DOHH2 (cell line): ENCODE measurements around the gene PLEKHB2.
"Not testable (repeated sequence)": the region's sequence is repeated elsewhere in the genome, so short reads cannot be mapped to it uniquely, and the experiment has no call there.

Experiments
- H3F3A ChIP-seq: fragments of 200-600 bp; sonication (generic), shearing (Covaris generic); 2 replicates; pipeline ENCODE4 v1.6.0; 2016; ENCODE audit warnings: antibody characterized with exemption, mild to moderate bottlenecking; ENCODE audit not compliant: control insufficient read depth, insufficient read depth
- H3K27ac ChIP-seq: fragments of 200-600 bp; sonication (generic); 2 replicates; pipeline ENCODE4 v1.5.1; 2014; ENCODE audit warnings: low read depth, mild to moderate bottlenecking, low read length, moderate library complexity
- H3K27me3 ChIP-seq: fragments of 200-600 bp; sonication (generic); 2 replicates; pipeline ENCODE4 v1.6.1; 2014; ENCODE audit warnings: mild to moderate bottlenecking, low read length, mixed read lengths; ENCODE audit not compliant: control insufficient read depth
- H3K36me3 ChIP-seq: fragments of 200-600 bp; sonication (generic); 2 replicates; pipeline ENCODE4 v1.6.1; 2014; ENCODE audit warnings: mild to moderate bottlenecking, low read length, moderate library complexity, mixed read lengths; ENCODE audit not compliant: control insufficient read depth
- H3K4me1 ChIP-seq: fragments of 200-600 bp; sonication (generic); 2 replicates; pipeline ENCODE4 v1.6.1; 2014; ENCODE audit warnings: mild to moderate bottlenecking, low read length, mixed read lengths; ENCODE audit not compliant: control insufficient read depth
- H3K4me2 ChIP-seq: fragments of 200-600 bp; sonication (generic); 2 replicates; pipeline ENCODE4 v1.6.0; 2014; ENCODE audit warnings: mild to moderate bottlenecking, low read length, moderate library complexity
- H3K4me3 ChIP-seq: fragments of 200-600 bp; sonication (generic); 2 replicates; pipeline ENCODE4 v1.5.1; 2014; ENCODE audit warnings: mild to moderate bottlenecking, low read length, mixed read lengths
- H3K79me2 ChIP-seq: fragments of 200-600 bp; sonication (generic); 2 replicates; pipeline ENCODE4 v1.6.1; 2014; ENCODE audit warnings: mild to moderate bottlenecking, low read length, mixed read lengths; ENCODE audit not compliant: control insufficient read depth
- H3K9me2 ChIP-seq: fragments of 200-600 bp; sonication (generic); replicated peaks from 2 replicates; pipeline ENCODE4 v1.6.1; 2014; ENCODE audit warnings: mild to moderate bottlenecking, low read length, mixed read lengths; ENCODE audit not compliant: control insufficient read depth
- H3K9me3 ChIP-seq: fragments of 200-600 bp; sonication (generic); 2 replicates; pipeline ENCODE4 v1.6.1; 2014; ENCODE audit warnings: antibody characterized with exemption, low read length, mixed read lengths; ENCODE audit not compliant: control insufficient read depth, insufficient read depth
- H4K20me1 ChIP-seq: fragments of 200-600 bp; sonication (generic); 2 replicates; pipeline ENCODE4 v1.6.0; 2014; ENCODE audit warnings: low read depth, mild to moderate bottlenecking, antibody characterized with exemption, low read length, moderate library complexity; ENCODE audit not compliant: control insufficient read depth, insufficient read depth

PLEKHB2 gene

GRCh38 chr2:131193421-131193820, 88.3 kb downstream of the PLEKHB2 start:
- H3K9me2 ChIP-seq, H3K4me1 ChIP-seq, H3K36me3 ChIP-seq, H3K4me2 ChIP-seq, H3K4me3 ChIP-seq, H3K79me2 ChIP-seq, H3F3A ChIP-seq, H3K9me3 ChIP-seq, H3K27ac ChIP-seq, H4K20me1 ChIP-seq: not testable (repeated sequence)
- peaks cover 10% of the 10 kb centered on the region for H3K27me3 ChIP-seq

DNA sequence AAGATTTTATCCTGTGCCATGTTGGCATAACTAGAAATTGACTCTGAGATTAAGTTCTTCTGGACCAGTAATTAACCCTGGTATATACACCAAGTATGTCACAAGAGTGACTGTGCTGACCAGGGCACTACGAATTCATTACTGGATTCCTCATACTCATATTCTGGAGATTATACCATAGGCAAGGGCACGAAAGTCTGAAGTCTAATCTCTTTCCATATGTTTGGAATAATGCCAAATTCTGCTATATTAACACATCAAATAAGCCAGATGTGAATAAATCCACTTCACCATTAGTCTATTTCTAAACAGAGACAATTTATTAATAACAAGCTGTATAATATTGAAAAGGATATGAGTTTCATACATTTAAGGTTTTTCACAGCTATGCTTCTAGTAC, 91.0 kb downstream of the PLEKHB2 start:
- not testable (repeated sequence) for H3K4me2 ChIP-seq, H3K36me3 ChIP-seq, H3K9me2 ChIP-seq, H4K20me1 ChIP-seq, H3K4me3 ChIP-seq, H3K4me1 ChIP-seq, H3K9me3 ChIP-seq, H3F3A ChIP-seq, H3K27ac ChIP-seq, H3K79me2 ChIP-seq
- H3K27me3 ChIP-seq, result peaks cover 10% of the 10 kb centered on the region
